H1 (cell line): Measurements from ENCODE around the gene IL2RA. TPM values are rescaled to one million over a fixed set of nuclear protein-coding genes. Genes with fewer than 3 reads are reported as not detected.
A peak's percentile ranks its signal among the peaks of the same experiment; 100 is the strongest.
"Not testable (repeated sequence)": the region's sequence is repeated elsewhere in the genome, so short reads cannot be mapped to it uniquely, and the experiment has no call there.

ENCODE experiments used
- CTCF ChIA-PET: fragments of 300-600 bp; sonication (Branson Sonifier 250); formaldehyde crosslinking; loops from one replicate; lab custom pipeline; 2021; ENCODE audit not compliant: partially characterized antibody; lab: Charles Lee
- POLR2A ChIA-PET: fragments of 300-600 bp; sonication (Branson Sonifier 250); formaldehyde crosslinking; loops from one replicate; lab custom pipeline; 2021; ENCODE audit warnings: inconsistent platforms; ENCODE audit not compliant: partially characterized antibody; lab: Charles Lee
- DNase-seq, 2 experiments: peaks; one replicate each; pipeline versions ENCODE4 v3.0.0 to v3.0.0-alpha.2; 2010 to 2022; ENCODE audit warnings: low spot score in 2 of 2, low read depth in 1 of 2, mixed read lengths in 1 of 2
- FAIRE-seq: peaks from 2 replicates; lab custom pipeline; 2011; peaks lifted over from hg19 to GRCh38; lab: Jason Lieb, UNC
- H2AFZ ChIP-seq: 2 replicates; pipeline ENCODE4 v1.8.1; 2012; ENCODE audit warnings: low read length, inconsistent platforms
- H2AK5ac ChIP-seq: 2 replicates; pipeline ENCODE4 v1.6.1; 2013; ENCODE audit warnings: low read depth, low read length
- H2BK120ac ChIP-seq: replicated peaks from 2 replicates; pipeline ENCODE3; 2013; ENCODE audit warnings: low read depth, low read length, inconsistent platforms
- H2BK12ac ChIP-seq: 2 replicates; pipeline ENCODE4 v1.6.1; 2013; ENCODE audit warnings: low read depth, low read length
- H2BK15ac ChIP-seq: 2 replicates; pipeline ENCODE4 v1.6.1; 2013; ENCODE audit warnings: low read length
- H2BK20ac ChIP-seq: 2 replicates; pipeline ENCODE4 v1.6.1; 2013; ENCODE audit warnings: low read length
- H2BK5ac ChIP-seq: 2 replicates; pipeline ENCODE4 v1.6.1; 2013; ENCODE audit warnings: low read depth, low read length
- H3K14ac ChIP-seq: 2 replicates; pipeline ENCODE4 v1.6.1; 2013; ENCODE audit warnings: inconsistent platforms; ENCODE audit not compliant: insufficient read length
- H3K18ac ChIP-seq: 2 replicates; pipeline ENCODE4 v1.6.1; 2013; ENCODE audit warnings: low read length; ENCODE audit errors: extremely low read depth
- H3K23ac ChIP-seq: 2 replicates; pipeline ENCODE4 v1.6.1; 2013; ENCODE audit warnings: inconsistent platforms; ENCODE audit not compliant: insufficient read length
- H3K23me2 ChIP-seq: 2 replicates; pipeline ENCODE4 v1.6.1; 2013; ENCODE audit warnings: low read depth, low read length
- H3K27ac ChIP-seq: 2 replicates; pipeline ENCODE4 v1.6.1; 2011; ENCODE audit warnings: low read depth, low read length, inconsistent platforms
- H3K27me3 ChIP-seq, 4 experiments: replicated peaks in 1 of 4; 1 replicate in 1 of 4; 2 replicates in 3 of 4; pipeline versions ENCODE4 v1.6.1 to v1.8.1; 2011 to 2013; ENCODE audit warnings: low read length in 3 of 4, mild to moderate bottlenecking in 3 of 4, inconsistent platforms in 2 of 4, mixed read lengths in 2 of 4, moderate library complexity in 1 of 4; ENCODE audit not compliant: control insufficient read depth in 3 of 4, insufficient read depth in 3 of 4; ENCODE audit errors: extremely low read depth in 1 of 4
- H3K36me3 ChIP-seq, 4 experiments: 2 replicates each; pipeline versions ENCODE4 v1.6.1 to v1.8.1; 2011 to 2013; ENCODE audit warnings: mild to moderate bottlenecking in 4 of 4, low read length in 3 of 4, moderate library complexity in 2 of 4, control low read depth in 1 of 4, inconsistent platforms in 1 of 4; ENCODE audit not compliant: insufficient read depth in 4 of 4, control insufficient read depth in 2 of 4
- H3K4ac ChIP-seq: replicated peaks from 2 replicates; pipeline ENCODE3; 2013; ENCODE audit warnings: low read length, low read depth, mixed read lengths, inconsistent platforms; ENCODE audit not compliant: insufficient read length
- H3K4me1 ChIP-seq, 4 experiments: replicated peaks in 1 of 4; 1 replicate in 1 of 4; 2 replicates in 3 of 4; pipeline versions ENCODE4 v1.6.1 to v1.8.1; 2011 to 2013; ENCODE audit warnings: low read length in 3 of 4, inconsistent platforms in 2 of 4, mixed read lengths in 1 of 4; ENCODE audit not compliant: insufficient read depth in 4 of 4, control insufficient read depth in 3 of 4
- H3K4me2 ChIP-seq, 2 experiments: 2 replicates each; pipeline versions ENCODE4 v1.6.1 to v1.8.1; 2011 to 2013; ENCODE audit warnings: low read depth in 2 of 2, low read length in 2 of 2, control low read depth in 1 of 2, inconsistent platforms in 1 of 2, mild to moderate bottlenecking in 1 of 2; ENCODE audit not compliant: insufficient read depth in 1 of 2
- H3K4me3 ChIP-seq, 4 experiments: fragments of 200-600, 300-600 bp in 1 of 4; sonication (generic), shearing (Covaris generic), sonication (Bioruptor Twin) in 1 of 4; 2 replicates each; pipeline versions ENCODE4 v1.5.1 to v1.8.1; 2011 to 2016; ENCODE audit warnings: low read length in 4 of 4, low read depth in 3 of 4, control low read depth in 2 of 4, inconsistent platforms in 2 of 4, mild to moderate bottlenecking in 2 of 4, mixed read lengths in 1 of 4, moderate library complexity in 1 of 4; ENCODE audit not compliant: insufficient read depth in 2 of 4; ENCODE audit errors: extremely low read depth in 1 of 4
- H3K56ac ChIP-seq: replicated peaks from 2 replicates; pipeline ENCODE3; 2013; ENCODE audit warnings: low read depth, mild to moderate bottlenecking, mixed read lengths, low read length, inconsistent platforms; ENCODE audit not compliant: insufficient read length
- H3K79me1 ChIP-seq: 2 replicates; pipeline ENCODE4 v1.6.1; 2013; ENCODE audit warnings: low read depth, low read length, control low read depth
- H3K79me2 ChIP-seq, 2 experiments: 2 replicates each; pipeline versions ENCODE4 v1.6.1 to v1.8.1; 2012 to 2013; ENCODE audit warnings: low read length in 2 of 2, mild to moderate bottlenecking in 2 of 2, inconsistent platforms in 1 of 2; ENCODE audit not compliant: insufficient read depth in 2 of 2, control insufficient read depth in 1 of 2
- H3K9ac ChIP-seq, 4 experiments: replicated peaks in 1 of 4; 1 replicate in 1 of 4; 2 replicates in 3 of 4; pipeline versions ENCODE4 v1.6.1 to v1.8.1; 2011 to 2013; ENCODE audit warnings: low read depth in 3 of 4, low read length in 3 of 4, control low read depth in 2 of 4, mild to moderate bottlenecking in 2 of 4, moderate library complexity in 2 of 4, inconsistent platforms in 1 of 4; ENCODE audit errors: extremely low read depth in 1 of 4
- H3K9me3 ChIP-seq, 2 experiments: 2 replicates each; pipeline versions ENCODE4 v1.6.1 to v1.8.1; 2012 to 2013; ENCODE audit warnings: mild to moderate bottlenecking in 2 of 2, moderate library complexity in 2 of 2, control low read depth in 1 of 2, inconsistent platforms in 1 of 2, low read depth in 1 of 2, low read length in 1 of 2, mixed read lengths in 1 of 2; ENCODE audit not compliant: insufficient read depth in 2 of 2
- H4K20me1 ChIP-seq, 2 experiments: replicated peaks in 1 of 2; 2 replicates each; pipeline versions ENCODE3 to v1.8.1; 2011 to 2013; ENCODE audit warnings: inconsistent platforms in 2 of 2, low read length in 2 of 2, mild to moderate bottlenecking in 1 of 2; ENCODE audit not compliant: insufficient read depth in 2 of 2, control insufficient read depth in 1 of 2
- H4K5ac ChIP-seq: 2 replicates; pipeline ENCODE4 v1.6.1; 2013; ENCODE audit warnings: low read length, low read depth, mixed read lengths, inconsistent platforms; ENCODE audit not compliant: insufficient read length
- H4K8ac ChIP-seq: 2 replicates; pipeline ENCODE4 v1.8.0; 2013; ENCODE audit warnings: mild to moderate bottlenecking, moderate library complexity, low read length, inconsistent platforms; ENCODE audit not compliant: insufficient read depth; ENCODE audit errors: extremely low read depth
- H4K91ac ChIP-seq: replicated peaks from 2 replicates; pipeline ENCODE3; 2013; ENCODE audit warnings: low read length, mixed read lengths, inconsistent platforms; ENCODE audit not compliant: insufficient read length
- YY1 ChIP-seq: IDR thresholded peaks from 2 replicates; pipeline ENCODE4 v1.6.1; 2011; ENCODE audit warnings: low read depth, mild to moderate bottlenecking, low read length
- WGBS, 2 experiments: shearing (Covaris generic) in 1 of 2; methylation state at CpG; one replicate each; pipeline versions ENCODE4 v1.1.6 to v1.1.7; 2013 to 2015; ENCODE audit warnings: low lambda C conversion rate in 2 of 2, mixed read lengths in 2 of 2, inconsistent platforms in 1 of 2, low coverage in 1 of 2, missing lambda C conversion rate in 1 of 2; ENCODE audit not compliant: insufficient replicate concordance in 2 of 2, insufficient coverage in 1 of 2, insufficient read length in 1 of 2; ENCODE audit errors: extremely low coverage in 1 of 2, missing lambda C conversion rate in 1 of 2; 5-methylcytosine and 5-hydroxymethylcytosine counted together
- polyA plus RNA-seq, 7 experiments: library from polyadenylated mRNA; depleted of rRNA in 3 of 7; stranded (reverse) in 5 of 7; unstranded in 2 of 7; fragments of >200 nt in 5 of 7; fragments of 200-250 nt in 2 of 7; gene quantifications; 1 replicate in 5 of 7; 2 replicates in 1 of 7; 4 replicates in 1 of 7; pipeline versions ENCODE4 v1.2.1 to v1.2.3, GENCODE V29; 2011 to 2013; ENCODE audit warnings: missing spikeins in 2 of 7, mixed read lengths in 2 of 7
- total RNA-seq: library from RNA; stranded (reverse); fragmentation: NEBNext Ultra II Directional; extraction: Animal tissue kit (Norgen Biotek cat#: 25700); gene quantifications from 2 replicates; pipeline ENCODE4 v1.2.1, GENCODE V29; 2021

The IL2RA gene
- total and polyA plus RNA-seq, 2 of the 8 experiments (the other 6 are each of a cell fraction or from before 2014, with no cell fraction given), result not detected

- peak in 1 of 2 experiments; percentile 30 for DNase-seq
- H3K18ac ChIP-seq, H3K79me1 ChIP-seq, H3K36me3 ChIP-seq, H2BK12ac ChIP-seq, H4K8ac ChIP-seq, H3K14ac ChIP-seq, FAIRE-seq, H2AK5ac ChIP-seq, H2BK120ac ChIP-seq, H4K91ac ChIP-seq, H4K5ac ChIP-seq, H2BK5ac ChIP-seq, H3K4me1 ChIP-seq, H3K9ac ChIP-seq, POLR2A ChIA-PET, H2BK20ac ChIP-seq, H3K4ac ChIP-seq, H3K23me2 ChIP-seq, H3K27ac ChIP-seq, H3K56ac ChIP-seq, H3K27me3 ChIP-seq, H3K23ac ChIP-seq, H3K4me3 ChIP-seq, H3K4me2 ChIP-seq, H2BK15ac ChIP-seq, H3K9me3 ChIP-seq, H4K20me1 ChIP-seq, H3K79me2 ChIP-seq: not testable (repeated sequence)
- CTCF ChIA-PET, result interaction anchor here (1.5 kb wide), 1 partner anchor 9 kb away, joined by 5 read pairs; no protein-coding TSS in a partner anchor
- 80% methylated on average over 6 of the region's 6 CpGs; no CpG with 5 or more reads in 1 of the 2 experiments for WGBS, 2 experiments
- H2AFZ ChIP-seq, result 0 out of 2 replicates have a peak overlapping the region, but pooled peaks have one; percentile 25
- 0 out of 2 replicates have a peak, but pooled peaks have one; percentile 34 for TF ChIP-seq YY1
Observed at GRCh38 chr10:6005161-6005804, 56.9 kb downstream of the IL2RA start.
